CD8-positive, alpha-beta T cell (primary cell): ENCODE results near the gene WDR47. TPM values are rescaled to one million over a fixed set of nuclear protein-coding genes. Genes with fewer than 3 reads are reported as not detected.

ENCODE experiments used
- total RNA-seq, 46 experiments: library from RNA in 2 of 46; stranded (reverse) in 2 of 46; gene quantifications; one replicate each; pipeline ENCODE4 v1.2.3 and lab custom pipeline; 2021 to 2026

WDR47 gene
- total RNA-seq, 2 experiments from 2014 or later, result 31.5 to 32.6 TPM

Other genes with a start within 250 kb of the WDR47 start
- not detected for gene AKNAD1, start 185.0 kb downstream of the WDR47 start, total RNA-seq
- under 1 TPM; 0.49 to 0.53 TPM for gene GPSM2, start 165.1 kb downstream of the WDR47 start, total RNA-seq
- 1 to 10 TPM; 4.6 to 5.8 TPM for gene CLCC1, start 78.6 kb downstream of the WDR47 start, total RNA-seq
- gene TAF13, start 33.9 kb upstream of the WDR47 start, total RNA-seq, result 10 to 100 TPM; 36.2 to 40.4 TPM
- gene TMEM167B, start 48.7 kb upstream of the WDR47 start, total RNA-seq, result 10 to 100 TPM; 66.3 to 68.0 TPM
- gene ELAPOR1, start 72.0 kb upstream of the WDR47 start, total RNA-seq, result 1 to 10 TPM; 5.0 to 6.8 TPM
- gene SARS1, start 171.8 kb upstream of the WDR47 start, total RNA-seq, result 100 to 1,000 TPM; 113 to 118 TPM
- gene CELSR2, start 207.4 kb upstream of the WDR47 start, total RNA-seq, result 1 to 10 TPM; 3.8 TPM
- not detected for gene PSRC1, start 241.0 kb upstream of the WDR47 start, total RNA-seq